ENCODE measurements around the gene NCBP3. TPM values are rescaled to one million over a fixed set of nuclear protein-coding genes. Genes with fewer than 3 reads are reported as not detected.
"Not testable (repeated sequence)": the region's sequence is repeated elsewhere in the genome, so short reads cannot be mapped to it uniquely, and the experiment has no call there.

NCBP3 gene
- total RNA-seq, 2 donors from 2014 or later: 23.4 to 34.2 TPM

- intact Hi-C loops (cut with DNase I): no loop called here
- Histone ChIP-seq H3K4me1 (peaks cover 27% of the 10 kb centered on the region), H3K27me3 (no peaks in the 10 kb centered on the region), H3K27ac (peak overlapping the region in 1 of 4 donors; percentile 64), H3K4me3 (no peak overlapping the region), H3K36me3 (replicated peaks in 1 of 2; ENCODE audit: insufficient read depth in 1 of 2, low read depth in 2 of 2) (peaks cover 0 to 7% of the 10 kb centered on the region in 2 donors), H3K9me3 (no peaks in the 10 kb centered on the region)
- no peak for DNase-seq
- 39 to 59% methylated on average over 12 to 17 of the region's 17 CpGs for WGBS, 2 donors
- ATAC-seq: no peak
- TF ChIP-seq POLR2A (IDR thresholded peaks at IDR 0.05) (no peak), CTCF (IDR thresholded peaks at IDR 0.05) (no peak)
These were observed 555 bp upstream of the NCBP3 start for GRCh38 chr17:3846437-3847164.

- H3K4me1 ChIP-seq: peaks cover 27% of the 10 kb centered on the region
- TF ChIP-seq POLR2A (IDR thresholded peaks at IDR 0.05) (no peak), CTCF (IDR thresholded peaks at IDR 0.05) (no peak)
- DNase-seq: no peak
- no peaks in the 10 kb centered on the region for H3K27me3 ChIP-seq
- ATAC-seq: no peak
- H3K4me3 ChIP-seq: peak overlapping the region; percentile 28 to 99
- peak overlapping the region in 3 of 4 donors; percentile 64 to 90 (median 84) for H3K27ac ChIP-seq
- H3K9me3 ChIP-seq: no peaks in the 10 kb centered on the region
- intact Hi-C loops (cut with DNase I): no loop called here
- WGBS, 2 donors: 1 to 3% methylated on average over 6 to 8 of the region's 8 CpGs
- H3K36me3 ChIP-seq (replicated peaks in 1 of 2; ENCODE audit: insufficient read depth in 1 of 2, low read depth in 2 of 2): peaks cover 2 to 7% of the 10 kb centered on the region in 2 donors
These were observed 790 bp downstream of the NCBP3 start for GRCh38 chr17:3845291-3845620.

GRCh38 chr17:3844556-3844955 lies 1.5 kb downstream of the NCBP3 start:
- not testable (repeated sequence) for H3K4me3 ChIP-seq
- WGBS, 2 donors: 87 to 88% methylated on average over 17 to 18 of the region's 19 CpGs

GRCh38 chr17:3843935-3844516 lies 2.0 kb downstream of the NCBP3 start:
- H3K4me3 ChIP-seq: no peak overlapping the region
- H3K4me1 ChIP-seq: peaks cover 27% of the 10 kb centered on the region
- TF ChIP-seq POLR2A (IDR thresholded peaks at IDR 0.05) (no peak), CTCF (IDR thresholded peaks at IDR 0.05) (peak; percentile 36 to 61 (median 55))
- no peak for ATAC-seq
- peak; percentile 46 to 62 (median 60) for DNase-seq
- 16 to 32% methylated on average over 3 of the region's 3 CpGs for WGBS, 2 donors
- H3K27ac ChIP-seq: no peak overlapping the region
- H3K36me3 ChIP-seq (replicated peaks in 1 of 2; ENCODE audit: insufficient read depth in 1 of 2, low read depth in 2 of 2): peaks cover 2 to 7% of the 10 kb centered on the region in 2 donors
- H3K9me3 ChIP-seq: no peaks in the 10 kb centered on the region
- no peaks in the 10 kb centered on the region for H3K27me3 ChIP-seq
- intact Hi-C loops (cut with DNase I): no loop called here

More at GRCh38 chr17:3844556-3844955, 1.5 kb downstream of the NCBP3 start:
- H3K27me3 ChIP-seq; ATAC-seq; DNase-seq; H3K9me3 ChIP-seq; H3K27ac ChIP-seq; H3K36me3 ChIP-seq (replicated peaks in 1 of 2; ENCODE audit: insufficient read depth in 1 of 2, low read depth in 2 of 2); intact Hi-C loops (cut with DNase I): not testable (repeated sequence)
- peaks cover 27% of the 10 kb centered on the region for H3K4me1 ChIP-seq

GRCh38 chr17:3838206-3838605 lies 7.8 kb downstream of the NCBP3 start:
- peaks cover 2 to 12% of the 10 kb centered on the region in 2 donors for H3K36me3 ChIP-seq (replicated peaks in 1 of 2; ENCODE audit: insufficient read depth in 1 of 2, low read depth in 2 of 2)
- ATAC-seq (peak; percentile 89), DNase-seq (peak; percentile 73 to 89 (median 84))
- intact Hi-C loops (cut with DNase I): no loop called here
- H3K27me3 ChIP-seq: no peaks in the 10 kb centered on the region
- H3K4me1 ChIP-seq: peaks cover 13% of the 10 kb centered on the region
- H3K27ac ChIP-seq: peak overlapping the region in 2 of 4 donors; percentile 56 to 75
- 21 to 46% methylated on average over 11 to 12 of the region's 12 CpGs for WGBS, 2 donors
- no peaks in the 10 kb centered on the region for H3K9me3 ChIP-seq
- TF ChIP-seq CTCF (IDR thresholded peaks at IDR 0.05) (no peak), POLR2A (IDR thresholded peaks at IDR 0.05) (no peak)
- no peak overlapping the region for H3K4me3 ChIP-seq

All from body of pancreas (tissue), 4 donors.